Common myeloid progenitor, CD34-positive (primary cell): ENCODE data around the gene HMCN2.

Experiments
- CTCF ChIA-PET: fragments of 350-600 bp; sonication (Branson Sonifier 250); formaldehyde crosslinking; loops from one replicate; lab custom pipeline; 2021; ENCODE audit warnings: antibody characterized with exemption; lab: Charles Lee
- POLR2A ChIA-PET: fragments of 350-600 bp; sonication (Branson Sonifier 250); formaldehyde crosslinking; loops from one replicate; lab custom pipeline; 2021; ENCODE audit warnings: antibody characterized with exemption; lab: Charles Lee
- DNase-seq, 3 donors: peaks; one replicate each; pipeline versions ENCODE4 v3.0.0 to v3.0.0-alpha.2; 2013
- H3K27ac ChIP-seq, 2 experiments: 1 replicate in 1 of 2; 2 replicates in 1 of 2; pipeline ENCODE4 v1.7.0; 2013; ENCODE audit warnings: inconsistent platforms in 2 of 2, low read length in 2 of 2, mild to moderate bottlenecking in 2 of 2, low read depth in 1 of 2, moderate library complexity in 1 of 2; ENCODE audit not compliant: severe bottlenecking in 2 of 2, insufficient read depth in 1 of 2, poor library complexity in 1 of 2
- H3K27me3 ChIP-seq, 5 experiments: replicated peaks in 2 of 5; 1 replicate in 3 of 5; 2 replicates in 2 of 5; pipeline versions ENCODE4 v1.6.1 to v1.7.0; 2013; ENCODE audit warnings: low read length in 4 of 5, mild to moderate bottlenecking in 2 of 5, moderate library complexity in 2 of 5, inconsistent platforms in 1 of 5; ENCODE audit not compliant: insufficient read depth in 5 of 5, control insufficient read depth in 4 of 5
- H3K36me3 ChIP-seq, 4 experiments: 1 replicate in 2 of 4; 2 replicates in 2 of 4; pipeline versions ENCODE4 v1.6.1 to v1.7.0; 2013; ENCODE audit warnings: low read length in 3 of 4, control low read depth in 1 of 4, mild to moderate bottlenecking in 1 of 4; ENCODE audit not compliant: control insufficient read depth in 4 of 4, insufficient read depth in 4 of 4
- H3K4me1 ChIP-seq, 4 experiments: 1 replicate in 3 of 4; 2 replicates in 1 of 4; pipeline versions ENCODE4 v1.6.1 to v1.7.1; 2013; ENCODE audit warnings: low read length in 3 of 4, mild to moderate bottlenecking in 3 of 4, control low read depth in 1 of 4, inconsistent platforms in 1 of 4, moderate library complexity in 1 of 4; ENCODE audit not compliant: control insufficient read depth in 4 of 4, insufficient read depth in 4 of 4; ENCODE audit errors: control extremely low read depth in 1 of 4
- H3K4me3 ChIP-seq, 7 experiments: 1 replicate in 4 of 7; 2 replicates in 3 of 7; pipeline versions ENCODE4 v1.5.1 to v1.7.0; 2013; ENCODE audit warnings: mild to moderate bottlenecking in 7 of 7, low read length in 6 of 7, moderate library complexity in 6 of 7, inconsistent platforms in 2 of 7, low read depth in 2 of 7, control low read depth in 1 of 7; ENCODE audit not compliant: insufficient read depth in 4 of 7, control insufficient read depth in 1 of 7; ENCODE audit errors: extremely low read depth in 1 of 7
- H3K9me3 ChIP-seq, 5 experiments: 1 replicate in 4 of 5; 2 replicates in 1 of 5; pipeline versions ENCODE4 v1.6.1 to v1.7.1; 2013; ENCODE audit warnings: low read length in 4 of 5, mild to moderate bottlenecking in 2 of 5, inconsistent platforms in 1 of 5, low read depth in 1 of 5, moderate library complexity in 1 of 5; ENCODE audit not compliant: control insufficient read depth in 4 of 5, insufficient read depth in 2 of 5; ENCODE audit errors: control extremely low read depth in 1 of 5
- WGBS: methylation state at CpG from one replicate; pipeline ENCODE4 v1.1.5; 2013; ENCODE audit not compliant: insufficient coverage; 5-methylcytosine and 5-hydroxymethylcytosine counted together

Gene HMCN2

GRCh38 chr9:130316430-130316829, 50.9 kb downstream of the HMCN2 start:
- ChIA-PET CTCF (no interaction called here), POLR2A (interaction anchor here (0.7 kb wide), 1 partner anchor 339 kb away, joined by 3 read pairs; no protein-coding TSS in a partner anchor)
- Histone ChIP-seq H3K36me3 (no peaks in the 10 kb centered on the region), H3K4me1 (no peaks in the 10 kb centered on the region), H3K27ac (no peak overlapping the region), H3K27me3 (peaks cover 0 to 38% (median 5%) of the 10 kb centered on the region in 5 experiments), H3K9me3 (no peaks in the 10 kb centered on the region), H3K4me3 (no peak overlapping the region)
- DNase-seq: no peak
- WGBS: 78% methylated on average over 6 of the region's 8 CpGs

GRCh38 chr9:130319300-130319699, 53.7 kb downstream of the HMCN2 start:
- DNase-seq: no peak
- CTCF ChIA-PET: interaction anchor here (1.0 kb wide), 1 partner anchor 212 kb away, joined by 3 read pairs; no protein-coding TSS in a partner anchor
- H3K36me3 ChIP-seq: no peaks in the 10 kb centered on the region
- no peaks in the 10 kb centered on the region for H3K4me1 ChIP-seq
- H3K9me3 ChIP-seq: no peaks in the 10 kb centered on the region
- H3K27me3 ChIP-seq: peaks cover 3 to 54% (median 5%) of the 10 kb centered on the region in 5 experiments
- no peak overlapping the region for H3K4me3 ChIP-seq
- no peak overlapping the region for H3K27ac ChIP-seq
- POLR2A ChIA-PET: interaction anchor here (0.6 kb wide), 1 partner anchor 462 kb away, joined by 6 read pairs; no protein-coding TSS in a partner anchor
- 90% methylated on average over 19 of the region's 19 CpGs for WGBS

GRCh38 chr9:130319944-130320712, 54.6 kb downstream of the HMCN2 start:
- DNase-seq: no peak
- H3K27ac ChIP-seq: no peak overlapping the region
- no peaks in the 10 kb centered on the region for H3K36me3 ChIP-seq
- H3K4me1 ChIP-seq: no peaks in the 10 kb centered on the region
- CTCF ChIA-PET: no interaction called here
- no peak overlapping the region for H3K4me3 ChIP-seq
- 89% methylated on average over 15 of the region's 17 CpGs for WGBS
- POLR2A ChIA-PET: no interaction called here
- H3K9me3 ChIP-seq: no peaks in the 10 kb centered on the region
- peaks cover 3 to 57% (median 7%) of the 10 kb centered on the region in 5 experiments for H3K27me3 ChIP-seq

- no peak overlapping the region for H3K27ac ChIP-seq
- no peaks in the 10 kb centered on the region for H3K9me3 ChIP-seq
- ChIA-PET CTCF (no interaction called here), POLR2A (no interaction called here)
- peak in 2 of 3 donors; percentile 31 to 63 for DNase-seq
- H3K36me3 ChIP-seq: no peaks in the 10 kb centered on the region
- WGBS: 53% methylated on average over 25 of the region's 29 CpGs
- no peak overlapping the region for H3K4me3 ChIP-seq
- peaks cover 3 to 65% (median 7%) of the 10 kb centered on the region in 5 experiments for H3K27me3 ChIP-seq
- H3K4me1 ChIP-seq: no peaks in the 10 kb centered on the region
Measured at GRCh38 chr9:130320723-130321481, 55.3 kb downstream of the HMCN2 start.

GRCh38 chr9:130321539-130321938, 56.0 kb downstream of the HMCN2 start:
- no peak overlapping the region for H3K27ac ChIP-seq
- POLR2A ChIA-PET: interaction anchor here (0.6 kb wide), 1 partner anchor 595 kb away, joined by 3 read pairs; no protein-coding TSS in a partner anchor
- no peak overlapping the region for H3K4me3 ChIP-seq
- peaks cover 3 to 67% (median 7%) of the 10 kb centered on the region in 5 experiments for H3K27me3 ChIP-seq
- CTCF ChIA-PET: no interaction called here
- WGBS: 90% methylated on average over 14 of the region's 14 CpGs
- no peaks in the 10 kb centered on the region for H3K9me3 ChIP-seq
- no peaks in the 10 kb centered on the region for H3K4me1 ChIP-seq
- DNase-seq: no peak
- H3K36me3 ChIP-seq: no peaks in the 10 kb centered on the region

- peaks cover 3 to 75% (median 11%) of the 10 kb centered on the region in 5 experiments for H3K27me3 ChIP-seq
- 94% methylated on average over 8 of the region's 10 CpGs for WGBS
- H3K4me3 ChIP-seq: no peak overlapping the region
- ChIA-PET CTCF (interaction anchor here (0.9 kb wide), 1 partner anchor 10 kb away, joined by 3 read pairs; no protein-coding TSS in a partner anchor), POLR2A (no interaction called here)
- DNase-seq: no peak
- H3K36me3 ChIP-seq: no peaks in the 10 kb centered on the region
- no peaks in the 10 kb centered on the region for H3K4me1 ChIP-seq
- no peaks in the 10 kb centered on the region for H3K9me3 ChIP-seq
- no peak overlapping the region for H3K27ac ChIP-seq
Measured at GRCh38 chr9:130323051-130323745, 57.6 kb downstream of the HMCN2 start.
